Chondrocyte (in vitro differentiated cells): ENCODE data around the gene CDSN. TPM values are rescaled to one million over a fixed set of nuclear protein-coding genes. Genes with fewer than 3 reads are reported as not detected.

Experiments
- DNase-seq: peaks from one replicate; pipeline ENCODE4 v3.0.0; 2021; ENCODE audit warnings: mixed read lengths, low spot score
- H3K27ac Mint-ChIP-seq: one replicate; pipeline ENCODE4 v1.8.0; 2021; ENCODE audit warnings: mild to moderate bottlenecking, moderate library complexity, mixed read lengths; ENCODE audit not compliant: unreplicated experiment
- H3K27me3 Mint-ChIP-seq: 2 replicates; pipeline ENCODE4 v1.8.0; 2021; ENCODE audit warnings: low read depth, mixed read lengths
- H3K36me3 Mint-ChIP-seq: 2 replicates; pipeline ENCODE4 v1.8.0; 2021; ENCODE audit warnings: low read depth, mixed read lengths
- H3K4me1 Mint-ChIP-seq: 2 replicates; pipeline ENCODE4 v1.8.0; 2021; ENCODE audit warnings: low read depth, mild to moderate bottlenecking, mixed read lengths
- H3K4me3 Mint-ChIP-seq: one replicate; pipeline ENCODE4 v1.8.0; 2021; ENCODE audit warnings: mild to moderate bottlenecking, moderate library complexity, mixed read lengths; ENCODE audit not compliant: unreplicated experiment
- H3K9me3 Mint-ChIP-seq: 2 replicates; pipeline ENCODE4 v1.8.0; 2021; ENCODE audit warnings: low read depth, mixed read lengths
- CTCF ChIP-seq: fragments of 200-600 bp; sonication (generic); IDR thresholded peaks from 2 replicates; pipeline ENCODE4 v1.5.0; 2021; ENCODE audit warnings: antibody characterized with exemption, mild to moderate bottlenecking, moderate library complexity
- total RNA-seq: library from RNA; stranded (reverse); gene quantifications from 3 replicates; pipeline ENCODE4 v1.2.1, GENCODE V29; 2021

The CDSN gene
- total RNA-seq, 1 donor from 2014 or later = 0.12 TPM

GRCh38 chr6:31094389-31094881, 25.8 kb downstream of the CDSN start:
- peaks cover 2% of the 10 kb centered on the region for H3K4me1 Mint-ChIP-seq

GRCh38 chr6:31092769-31093505, 27.3 kb downstream of the CDSN start:
- Mint-ChIP-seq H3K27ac (no peak overlapping the region), H3K27me3 (peaks cover 5% of the 10 kb centered on the region), H3K36me3 (no peaks in the 10 kb centered on the region), H3K4me3 (no peak overlapping the region), H3K9me3 (no peaks in the 10 kb centered on the region), H3K4me1 (peaks cover 2% of the 10 kb centered on the region)
- no peak for TF ChIP-seq CTCF
- DNase-seq = no peak

More at GRCh38 chr6:31094389-31094881, 25.8 kb downstream of the CDSN start:
- peak; percentile 13 for DNase-seq
- Mint-ChIP-seq H3K36me3 (no peaks in the 10 kb centered on the region), H3K27me3 (peaks cover 5% of the 10 kb centered on the region), H3K27ac (no peak overlapping the region), H3K9me3 (no peaks in the 10 kb centered on the region), H3K4me3 (no peak overlapping the region)
- no peak for TF ChIP-seq CTCF

- H3K4me1 Mint-ChIP-seq = peaks cover 5% of the 10 kb centered on the region
- no peak overlapping the region for H3K4me3 Mint-ChIP-seq
- peaks cover 4% of the 10 kb centered on the region for H3K27me3 Mint-ChIP-seq
- no peak overlapping the region for H3K27ac Mint-ChIP-seq
- H3K36me3 Mint-ChIP-seq = no peaks in the 10 kb centered on the region
- no peaks in the 10 kb centered on the region for H3K9me3 Mint-ChIP-seq
- no peak for DNase-seq
- TF ChIP-seq CTCF = no peak
These were observed 28.0 kb downstream of the CDSN start for GRCh38 chr6:31092238-31092637.

GRCh38 chr6:31091680-31092079, 28.6 kb downstream of the CDSN start:
- H3K27ac Mint-ChIP-seq = no peak overlapping the region
- no peak overlapping the region for H3K4me3 Mint-ChIP-seq
- no peak for TF ChIP-seq CTCF
- DNase-seq = no peak
- H3K36me3 Mint-ChIP-seq = no peaks in the 10 kb centered on the region
- H3K4me1 Mint-ChIP-seq = peaks cover 11% of the 10 kb centered on the region
- H3K9me3 Mint-ChIP-seq = no peaks in the 10 kb centered on the region
- H3K27me3 Mint-ChIP-seq = peaks cover 4% of the 10 kb centered on the region

- TF ChIP-seq CTCF = no peak
- peaks cover 2% of the 10 kb centered on the region for H3K27me3 Mint-ChIP-seq
- no peaks in the 10 kb centered on the region for H3K36me3 Mint-ChIP-seq
- H3K9me3 Mint-ChIP-seq = no peaks in the 10 kb centered on the region
- H3K27ac Mint-ChIP-seq = no peak overlapping the region
- no peak overlapping the region for H3K4me3 Mint-ChIP-seq
- no peak for DNase-seq
- peaks cover 16% of the 10 kb centered on the region for H3K4me1 Mint-ChIP-seq
These were observed 29.3 kb downstream of the CDSN start for GRCh38 chr6:31090973-31091364.
